MM.1S (cell line): Measurements from ENCODE around the gene NCF2.

Experiments used
- DNase-seq: peaks from one replicate; pipeline ENCODE4 v3.0.0-alpha.2; 2015
- H2AFZ ChIP-seq: fragments of 300-600 bp; sonication (generic); 2 replicates; pipeline ENCODE4 v1.6.0; 2016; ENCODE audit warnings: antibody characterized with exemption, low read length
- H3F3A ChIP-seq: fragments of 300-600 bp; sonication (generic); 2 replicates; pipeline ENCODE4 v1.6.1; 2016; ENCODE audit warnings: mild to moderate bottlenecking, antibody characterized with exemption, low read length, moderate library complexity, mixed read lengths; ENCODE audit not compliant: insufficient read depth
- H3K27ac ChIP-seq: fragments of 300-600 bp; sonication (generic); 2 replicates; pipeline ENCODE4 v1.5.1; 2016; ENCODE audit warnings: mild to moderate bottlenecking, low read length
- H3K27me3 ChIP-seq: fragments of 300-600 bp; sonication (generic); replicated peaks from 2 replicates; pipeline ENCODE4 v1.6.0; 2016; ENCODE audit warnings: low read length; ENCODE audit not compliant: insufficient read depth
- H3K36me3 ChIP-seq: fragments of 300-600 bp; sonication (generic); replicated peaks from 2 replicates; pipeline ENCODE4 v1.6.1; 2016; ENCODE audit warnings: mild to moderate bottlenecking, low read length, mixed read lengths; ENCODE audit not compliant: insufficient read depth
- H3K4me1 ChIP-seq: fragments of 300-600 bp; sonication (generic); 2 replicates; pipeline ENCODE4 v1.6.1; 2016; ENCODE audit warnings: low read length, mixed read lengths
- H3K4me2 ChIP-seq: fragments of 300-600 bp; sonication (generic); 2 replicates; pipeline ENCODE4 v1.6.0; 2016; ENCODE audit warnings: low read depth, low read length
- H3K4me3 ChIP-seq: fragments of 300-600 bp; sonication (generic); 2 replicates; pipeline ENCODE4 v1.5.1; 2016; ENCODE audit warnings: low read length, mixed read lengths
- H3K79me2 ChIP-seq: fragments of 300-600 bp; sonication (generic); 2 replicates; pipeline ENCODE4 v1.6.1; 2016; ENCODE audit warnings: mixed run types, low read length, mixed read lengths
- H3K9ac ChIP-seq: fragments of 300-600 bp; sonication (generic); 2 replicates; pipeline ENCODE4 v1.6.1; 2016; ENCODE audit warnings: low read length, mixed read lengths
- H3K9me2 ChIP-seq: fragments of 300-600 bp; sonication (generic); replicated peaks from 2 replicates; pipeline ENCODE4 v1.6.1; 2016; ENCODE audit warnings: mild to moderate bottlenecking, low read length, mixed read lengths; ENCODE audit not compliant: insufficient read depth
- H3K9me3 ChIP-seq: fragments of 300-600 bp; sonication (generic); replicated peaks from 2 replicates; pipeline ENCODE4 v1.6.1; 2016; ENCODE audit warnings: mild to moderate bottlenecking, low read length, mixed read lengths; ENCODE audit not compliant: insufficient read depth
- H4K20me1 ChIP-seq: fragments of 300-600 bp; sonication (generic); 2 replicates; pipeline ENCODE4 v1.6.1; 2016; ENCODE audit warnings: mild to moderate bottlenecking, low read length, moderate library complexity, mixed read lengths; ENCODE audit not compliant: insufficient read depth
- EZH2 ChIP-seq: fragments of 300-600 bp; sonication (generic); optimal IDR thresholded peaks from 2 replicates; pipeline ENCODE3; 2017; ENCODE audit warnings: low read depth, mild to moderate bottlenecking, antibody characterized with exemption, low read length, mixed read lengths
- EZH2phosphoT487 ChIP-seq: fragments of 300-600 bp; sonication (generic); IDR thresholded peaks from 2 replicates; pipeline ENCODE4 v1.6.1; 2018; ENCODE audit warnings: antibody characterized with exemption, low read length
- TF ChIP-seq, protein P1 (sequence below): fragments of 300-600 bp; sonication (generic); IDR thresholded peaks from 2 replicates; pipeline ENCODE4 v1.5.1; 2016; ENCODE audit warnings: antibody characterized with exemption, low read length, mixed read lengths

The NCF2 gene

DNA sequence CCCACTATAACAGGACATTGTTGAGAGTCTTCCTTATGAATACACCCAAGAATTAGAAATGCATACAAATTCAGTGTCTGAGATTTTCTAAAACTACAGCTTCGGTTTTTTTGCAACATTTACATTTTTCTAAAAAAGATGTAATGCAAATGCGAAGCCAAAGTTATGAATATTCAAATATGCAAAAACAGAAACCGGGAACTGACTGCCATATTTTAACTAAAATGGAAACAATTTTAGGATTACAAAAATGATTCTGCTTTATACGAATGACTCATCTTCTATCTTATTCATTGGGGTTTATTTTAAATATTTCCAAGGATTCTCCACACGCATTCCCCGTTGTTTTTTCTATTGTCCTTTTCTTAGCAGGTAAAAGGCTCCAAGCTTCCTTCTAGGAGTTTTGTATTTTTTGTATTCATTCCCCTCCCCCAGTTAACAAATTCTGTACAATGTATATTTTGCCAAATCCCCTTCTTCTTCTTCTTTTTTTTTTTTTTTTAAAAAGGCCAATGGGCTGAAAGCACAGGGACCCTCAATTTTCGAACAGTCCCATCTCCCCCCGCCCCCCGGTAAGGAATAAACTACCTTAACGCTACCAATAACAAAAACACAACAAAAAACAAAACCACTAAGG, 44.3 kb upstream of the NCF2 start:
- Histone ChIP-seq H3F3A (peaks cover 21% of the 10 kb centered on the region), H3K4me1 (peaks cover 27% of the 10 kb centered on the region), H3K27me3 (no peaks in the 10 kb centered on the region), H2AFZ (peak overlapping the region; percentile 69), H3K4me3 (peak overlapping the region; percentile 91), H3K36me3 (peaks cover 13% of the 10 kb centered on the region; the same call in 1 of the 2 replicates), H3K4me2 (peak overlapping the region; percentile 73), H3K9ac (peak overlapping the region; percentile 82), H4K20me1 (peaks cover 5% of the 10 kb centered on the region; the same call in 1 of the 2 replicates), H3K79me2 (peaks cover 57% of the 10 kb centered on the region), H3K27ac (peak overlapping the region; percentile 52; the same call in 1 of the 2 replicates), H3K9me2 (no peaks in the 10 kb centered on the region), H3K9me3 (no peaks in the 10 kb centered on the region)
- peak; percentile 34 for DNase-seq
- no peak for TF ChIP-seq EZH2
- TF ChIP-seq, protein P1, sequence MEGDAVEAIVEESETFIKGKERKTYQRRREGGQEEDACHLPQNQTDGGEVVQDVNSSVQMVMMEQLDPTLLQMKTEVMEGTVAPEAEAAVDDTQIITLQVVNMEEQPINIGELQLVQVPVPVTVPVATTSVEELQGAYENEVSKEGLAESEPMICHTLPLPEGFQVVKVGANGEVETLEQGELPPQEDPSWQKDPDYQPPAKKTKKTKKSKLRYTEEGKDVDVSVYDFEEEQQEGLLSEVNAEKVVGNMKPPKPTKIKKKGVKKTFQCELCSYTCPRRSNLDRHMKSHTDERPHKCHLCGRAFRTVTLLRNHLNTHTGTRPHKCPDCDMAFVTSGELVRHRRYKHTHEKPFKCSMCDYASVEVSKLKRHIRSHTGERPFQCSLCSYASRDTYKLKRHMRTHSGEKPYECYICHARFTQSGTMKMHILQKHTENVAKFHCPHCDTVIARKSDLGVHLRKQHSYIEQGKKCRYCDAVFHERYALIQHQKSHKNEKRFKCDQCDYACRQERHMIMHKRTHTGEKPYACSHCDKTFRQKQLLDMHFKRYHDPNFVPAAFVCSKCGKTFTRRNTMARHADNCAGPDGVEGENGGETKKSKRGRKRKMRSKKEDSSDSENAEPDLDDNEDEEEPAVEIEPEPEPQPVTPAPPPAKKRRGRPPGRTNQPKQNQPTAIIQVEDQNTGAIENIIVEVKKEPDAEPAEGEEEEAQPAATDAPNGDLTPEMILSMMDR = no peak
- TF ChIP-seq EZH2phosphoT487 = no peak

DNA sequence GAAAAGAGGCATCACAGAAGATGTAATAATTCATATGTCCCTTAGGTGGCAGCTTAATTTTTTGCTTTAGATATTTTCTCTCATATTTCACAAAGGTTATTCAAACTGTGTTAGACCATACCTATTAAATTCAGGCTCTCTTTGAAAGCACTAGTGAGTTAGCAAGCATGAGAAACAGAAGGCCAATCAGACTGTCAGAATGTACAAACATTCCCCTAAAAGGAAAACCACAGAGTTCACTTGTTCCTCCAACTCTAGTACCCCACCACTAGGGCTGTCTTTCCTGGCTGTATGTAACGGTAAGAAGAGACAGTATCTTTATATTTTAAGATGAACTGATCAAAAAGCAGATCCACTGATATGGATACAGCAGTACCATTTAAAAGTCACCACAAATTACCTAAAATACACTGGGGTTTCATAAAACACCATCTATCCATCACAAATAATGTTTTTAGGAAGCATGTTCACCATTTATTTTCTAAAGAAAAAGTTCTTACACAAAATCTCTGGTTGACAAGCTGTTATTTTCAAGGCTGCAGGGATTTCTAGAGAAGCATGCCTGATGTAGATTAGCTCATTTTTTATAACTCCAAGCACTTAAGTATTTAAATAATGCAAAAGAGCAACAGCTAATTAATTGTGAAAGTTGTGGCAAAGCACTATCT, 43.6 kb upstream of the NCF2 start:
- Histone ChIP-seq H3K27me3 (no peaks in the 10 kb centered on the region), H3K79me2 (peaks cover 64% of the 10 kb centered on the region), H3F3A (peaks cover 21% of the 10 kb centered on the region), H3K4me1 (peaks cover 32% of the 10 kb centered on the region), H3K4me2 (peak overlapping the region; percentile 73), H3K9ac (peak overlapping the region; percentile 82; the same call in 1 of the 2 replicates), H3K9me2 (no peaks in the 10 kb centered on the region), H3K27ac (peak overlapping the region; percentile 52; the same call in 1 of the 2 replicates), H2AFZ (no peak overlapping the region), H3K9me3 (no peaks in the 10 kb centered on the region), H4K20me1 (peaks cover 5% of the 10 kb centered on the region; the same call in 1 of the 2 replicates), H3K4me3 (peak overlapping the region; percentile 91), H3K36me3 (peaks cover 20% of the 10 kb centered on the region; the same call in 1 of the 2 replicates)
- DNase-seq = peak; percentile 82
- TF ChIP-seq EZH2phosphoT487 = no peak
- TF ChIP-seq, protein P1 = peak; percentile 76
- no peak for TF ChIP-seq EZH2

DNA sequence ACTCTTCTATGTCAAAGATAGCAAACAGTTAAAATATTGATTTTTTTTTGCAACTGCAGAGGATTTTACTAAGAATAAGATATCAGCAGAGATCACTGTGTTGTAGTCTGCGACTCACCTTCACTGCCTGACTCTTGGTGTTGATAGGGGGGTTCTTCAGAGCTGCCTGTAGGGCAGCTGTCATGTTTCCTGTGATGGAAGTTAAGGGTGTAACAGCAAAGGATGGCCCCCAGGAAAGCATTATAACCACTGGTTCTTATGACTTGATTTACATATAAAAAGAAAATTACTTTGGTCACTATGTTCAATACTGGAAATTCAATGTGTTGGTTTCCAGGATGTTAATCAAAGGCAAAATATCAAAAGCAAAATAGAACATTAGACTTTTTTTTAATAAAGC, 42.7 kb upstream of the NCF2 start:
- Histone ChIP-seq H3K4me2 (peak overlapping the region; percentile 73), H3K9ac (peak overlapping the region; percentile 82; the same call in 1 of the 2 replicates)

More for the DNA sequence above, 42.7 kb upstream of the NCF2 start:
- H3K4me3 ChIP-seq = peak overlapping the region; percentile 91
- TF ChIP-seq, protein P1 = no peak
- no peak for TF ChIP-seq EZH2phosphoT487
- TF ChIP-seq EZH2 = no peak
- peaks cover 72% of the 10 kb centered on the region for H3K79me2 ChIP-seq
- H3K9me2 ChIP-seq = no peaks in the 10 kb centered on the region
- peaks cover 5% of the 10 kb centered on the region; the same call in 1 of the 2 replicates for H4K20me1 ChIP-seq
- H3K9me3 ChIP-seq = no peaks in the 10 kb centered on the region
- H2AFZ ChIP-seq = no peak overlapping the region
- H3K27me3 ChIP-seq = no peaks in the 10 kb centered on the region
- peak; percentile 27 for DNase-seq
- peaks cover 21% of the 10 kb centered on the region for H3F3A ChIP-seq
- H3K36me3 ChIP-seq = peaks cover 25% of the 10 kb centered on the region; the same call in 1 of the 2 replicates
- peaks cover 35% of the 10 kb centered on the region for H3K4me1 ChIP-seq
- H3K27ac ChIP-seq = no peak overlapping the region
